KMS-11 (cell line): ENCODE results near the gene FDX1.
"Not testable (repeated sequence)": the region's sequence is repeated elsewhere in the genome, so short reads cannot be mapped to it uniquely, and the experiment has no call there.

Experiments
- H2AFZ ChIP-seq: fragments of 200-600 bp; sonication (generic); 2 replicates; pipeline ENCODE4 v1.6.1; 2016; ENCODE audit warnings: antibody characterized with exemption, mixed run types, low read depth
- H3K27ac ChIP-seq: fragments of 200-600 bp; sonication (generic); 2 replicates; pipeline ENCODE4 v1.6.1; 2016; ENCODE audit warnings: mild to moderate bottlenecking, mixed run types
- H3K27me3 ChIP-seq: fragments of 200-600 bp; sonication (generic); 2 replicates; pipeline ENCODE4 v1.6.1; 2017; ENCODE audit warnings: mild to moderate bottlenecking, low read depth, mixed run types, moderate library complexity; ENCODE audit not compliant: insufficient read depth
- H3K36me3 ChIP-seq: fragments of 200-600 bp; sonication (generic); 2 replicates; pipeline ENCODE4 v1.6.1; 2017; ENCODE audit warnings: mild to moderate bottlenecking, mixed run types; ENCODE audit not compliant: insufficient read depth
- H3K4me1 ChIP-seq: fragments of 200-600 bp; sonication (generic); 2 replicates; pipeline ENCODE4 v1.6.1; 2016; ENCODE audit warnings: mild to moderate bottlenecking, low read depth, mixed run types; ENCODE audit not compliant: poor library complexity, severe bottlenecking
- H3K4me2 ChIP-seq: fragments of 200-600 bp; sonication (generic); 2 replicates; pipeline ENCODE4 v1.7.0; 2016; ENCODE audit warnings: mild to moderate bottlenecking, mixed run types
- H3K4me3 ChIP-seq: fragments of 200-600 bp; sonication (generic); IDR thresholded peaks from 2 replicates; pipeline ENCODE4 v1.6.1; 2017; ENCODE audit warnings: low read depth, low read length, mixed read lengths; ENCODE audit not compliant: insufficient read depth
- H3K79me2 ChIP-seq: fragments of 200-600 bp; sonication (generic); 2 replicates; pipeline ENCODE4 v1.6.1; 2016; ENCODE audit warnings: low read depth, mixed run types; ENCODE audit not compliant: insufficient read depth
- H3K9ac ChIP-seq: fragments of 200-600 bp; sonication (generic); 2 replicates; pipeline ENCODE4 v1.6.1; 2016; ENCODE audit warnings: mild to moderate bottlenecking, mixed run types
- H4K20me1 ChIP-seq: fragments of 200-600 bp; sonication (generic); 2 replicates; pipeline ENCODE4 v1.6.1; 2016; ENCODE audit warnings: mild to moderate bottlenecking, mixed run types; ENCODE audit not compliant: insufficient read depth
- TF ChIP-seq, protein P1 (sequence below): fragments of 200-600 bp; sonication (generic); conservative IDR thresholded peaks from 2 replicates; pipeline ENCODE4 v1.6.1; 2017; ENCODE audit warnings: low read depth, mild to moderate bottlenecking, antibody characterized with exemption, low read length, moderate library complexity, mixed read lengths

Gene FDX1

GRCh38 chr11:110392056-110392455 lies 37.7 kb upstream of the FDX1 start:
- H3K27ac ChIP-seq = no peak overlapping the region
- TF ChIP-seq, protein P1, sequence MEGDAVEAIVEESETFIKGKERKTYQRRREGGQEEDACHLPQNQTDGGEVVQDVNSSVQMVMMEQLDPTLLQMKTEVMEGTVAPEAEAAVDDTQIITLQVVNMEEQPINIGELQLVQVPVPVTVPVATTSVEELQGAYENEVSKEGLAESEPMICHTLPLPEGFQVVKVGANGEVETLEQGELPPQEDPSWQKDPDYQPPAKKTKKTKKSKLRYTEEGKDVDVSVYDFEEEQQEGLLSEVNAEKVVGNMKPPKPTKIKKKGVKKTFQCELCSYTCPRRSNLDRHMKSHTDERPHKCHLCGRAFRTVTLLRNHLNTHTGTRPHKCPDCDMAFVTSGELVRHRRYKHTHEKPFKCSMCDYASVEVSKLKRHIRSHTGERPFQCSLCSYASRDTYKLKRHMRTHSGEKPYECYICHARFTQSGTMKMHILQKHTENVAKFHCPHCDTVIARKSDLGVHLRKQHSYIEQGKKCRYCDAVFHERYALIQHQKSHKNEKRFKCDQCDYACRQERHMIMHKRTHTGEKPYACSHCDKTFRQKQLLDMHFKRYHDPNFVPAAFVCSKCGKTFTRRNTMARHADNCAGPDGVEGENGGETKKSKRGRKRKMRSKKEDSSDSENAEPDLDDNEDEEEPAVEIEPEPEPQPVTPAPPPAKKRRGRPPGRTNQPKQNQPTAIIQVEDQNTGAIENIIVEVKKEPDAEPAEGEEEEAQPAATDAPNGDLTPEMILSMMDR = no peak

GRCh38 chr11:110397668-110398286 lies 32.0 kb upstream of the FDX1 start:
- H3K36me3 ChIP-seq, H3K4me1 ChIP-seq, H4K20me1 ChIP-seq, H2AFZ ChIP-seq, H3K4me3 ChIP-seq, H3K27ac ChIP-seq, H3K9ac ChIP-seq, H3K27me3 ChIP-seq, H3K79me2 ChIP-seq, H3K4me2 ChIP-seq: not testable (repeated sequence)

More at GRCh38 chr11:110392056-110392455, 37.7 kb upstream of the FDX1 start:
- no peaks in the 10 kb centered on the region for H3K36me3 ChIP-seq
- H3K4me2 ChIP-seq = no peak overlapping the region
- no peak overlapping the region for H3K9ac ChIP-seq
- no peak overlapping the region for H3K4me3 ChIP-seq
- no peaks in the 10 kb centered on the region for H3K27me3 ChIP-seq
- H2AFZ ChIP-seq = no peak overlapping the region
- no peaks in the 10 kb centered on the region for H3K4me1 ChIP-seq
- H3K79me2 ChIP-seq = no peaks in the 10 kb centered on the region
- H4K20me1 ChIP-seq = no peaks in the 10 kb centered on the region

DNA sequence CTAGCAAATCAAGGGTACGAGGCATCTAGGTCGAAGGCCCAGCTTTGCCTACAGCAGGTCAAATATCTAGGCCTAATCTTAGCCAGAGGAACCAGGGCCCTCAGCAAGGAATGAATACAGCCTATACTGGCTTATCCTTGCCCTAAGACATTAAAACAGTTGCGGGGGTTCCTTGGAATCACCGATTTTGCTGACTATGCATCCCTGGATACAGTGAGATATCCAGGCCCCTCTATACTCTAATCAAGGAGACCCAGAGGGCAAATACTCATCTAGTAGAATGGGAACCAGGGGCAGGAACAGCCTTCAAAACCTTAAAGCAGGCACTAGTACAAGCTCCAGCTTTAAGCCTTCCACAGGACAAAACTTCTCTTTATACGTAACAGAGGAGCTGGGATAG lies 26.2 kb upstream of the FDX1 start:
- not testable (repeated sequence) for H3K27ac ChIP-seq, H3K36me3 ChIP-seq, H3K4me3 ChIP-seq, H3K9ac ChIP-seq, H3K27me3 ChIP-seq, H3K4me1 ChIP-seq, H4K20me1 ChIP-seq, H3K79me2 ChIP-seq, H3K4me2 ChIP-seq, H2AFZ ChIP-seq

- not testable (repeated sequence) for H3K27me3 ChIP-seq, H3K79me2 ChIP-seq, H4K20me1 ChIP-seq, H2AFZ ChIP-seq, H3K4me1 ChIP-seq, H3K4me2 ChIP-seq, H3K9ac ChIP-seq, H3K27ac ChIP-seq, H3K4me3 ChIP-seq, H3K36me3 ChIP-seq
These were observed 24.1 kb upstream of the FDX1 start for GRCh38 chr11:110405636-110406035.

DNA sequence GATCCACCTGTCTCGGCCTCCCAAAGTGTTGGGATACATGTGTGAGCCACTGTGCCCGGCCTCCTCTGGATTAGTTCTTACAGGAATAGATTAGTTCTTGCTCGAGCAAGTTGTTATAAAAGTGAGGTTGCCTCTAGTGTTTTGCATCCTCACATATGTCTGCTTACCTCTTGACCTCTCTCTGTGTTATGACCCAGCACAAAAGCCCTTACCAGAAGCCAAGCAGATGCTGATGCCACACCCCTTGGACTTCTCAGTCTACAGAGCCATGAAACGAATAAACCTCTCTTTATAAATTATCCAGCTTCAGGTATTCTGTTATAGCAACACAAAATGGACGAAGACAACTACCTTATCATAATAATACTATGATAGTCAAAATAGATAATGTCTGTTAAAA lies 22.4 kb upstream of the FDX1 start:
- Histone ChIP-seq H3K4me3 (no peak overlapping the region), H4K20me1 (no peaks in the 10 kb centered on the region), H3K27ac (no peak overlapping the region), H3K4me2 (no peak overlapping the region), H3K79me2 (no peaks in the 10 kb centered on the region), H3K27me3 (no peaks in the 10 kb centered on the region), H3K36me3 (no peaks in the 10 kb centered on the region), H2AFZ (no peak overlapping the region), H3K4me1 (no peaks in the 10 kb centered on the region), H3K9ac (no peak overlapping the region)
- TF ChIP-seq, protein P1 = no peak

- H3K79me2 ChIP-seq = no peaks in the 10 kb centered on the region
- H2AFZ ChIP-seq = no peak overlapping the region
- H3K36me3 ChIP-seq = no peaks in the 10 kb centered on the region
- H3K4me2 ChIP-seq = no peak overlapping the region
- H3K9ac ChIP-seq = no peak overlapping the region
- TF ChIP-seq, protein P1 = no peak
- no peaks in the 10 kb centered on the region for H4K20me1 ChIP-seq
- H3K27ac ChIP-seq = no peak overlapping the region
- no peaks in the 10 kb centered on the region for H3K27me3 ChIP-seq
- H3K4me3 ChIP-seq = no peak overlapping the region
- H3K4me1 ChIP-seq = no peaks in the 10 kb centered on the region
These were observed 20.6 kb upstream of the FDX1 start for GRCh38 chr11:110409174-110409573.
